ENCODE results near the gene ELK1. TPM values are rescaled to one million over a fixed set of nuclear protein-coding genes. Genes with fewer than 3 reads are reported as not detected.

Gene ELK1
- total and polyA plus RNA-seq, 12 donors, result 6.9 to 34.1 (median 24.8) TPM

DNA sequence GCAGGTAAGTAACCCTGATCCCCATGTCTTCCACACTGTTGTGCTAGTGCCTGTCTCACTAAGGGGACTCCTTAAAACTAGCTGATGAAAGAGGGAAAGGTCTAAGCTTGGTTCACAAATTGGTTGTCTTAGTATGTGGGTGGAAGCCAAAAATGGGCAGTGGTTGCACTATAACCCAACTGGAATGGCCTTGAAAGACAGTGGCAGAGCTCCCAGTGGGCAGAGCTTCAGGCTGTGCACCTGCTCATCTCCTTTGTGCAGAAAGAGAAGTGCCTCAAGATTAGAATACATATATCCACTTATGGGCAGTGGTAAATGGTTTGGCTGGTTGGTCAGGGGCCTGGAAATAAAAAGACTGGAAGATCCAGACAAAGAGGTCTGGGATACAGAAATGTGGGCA lies 37.9 kb downstream of the ELK1 start:
- no peak for ATAC-seq
- intact Hi-C loops (cut with DNase I), result no loop called here

DNA sequence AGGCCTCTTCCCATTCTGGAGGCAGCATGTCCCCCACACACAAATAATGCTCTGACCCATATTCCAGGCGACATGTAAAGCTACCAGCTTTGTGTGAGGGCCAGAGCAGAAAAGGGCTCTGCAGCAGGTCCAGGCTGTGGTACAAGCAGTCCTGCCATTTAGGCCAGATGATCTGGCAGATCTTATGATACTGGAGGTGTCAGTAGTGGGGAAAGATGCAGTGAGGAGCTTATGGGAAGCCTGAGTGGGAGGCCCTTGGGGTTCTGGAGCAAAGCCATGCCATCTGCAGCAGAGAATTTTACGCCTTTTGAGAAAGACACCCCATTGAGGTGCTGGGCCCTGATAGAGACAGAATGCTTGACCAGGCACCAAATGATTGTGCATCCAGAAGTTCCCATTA lies 38.4 kb downstream of the ELK1 start:
- intact Hi-C loops (cut with DNase I), result no loop called here
- no peaks in the 10 kb centered on the region for H3K9me3 ChIP-seq
- ATAC-seq, result no peak
- no peak overlapping the region for H3K27ac ChIP-seq
- 89 to 96% methylated on average over 2 of the region's 2 CpGs for WGBS, 2 donors
- TF ChIP-seq, protein P1, sequence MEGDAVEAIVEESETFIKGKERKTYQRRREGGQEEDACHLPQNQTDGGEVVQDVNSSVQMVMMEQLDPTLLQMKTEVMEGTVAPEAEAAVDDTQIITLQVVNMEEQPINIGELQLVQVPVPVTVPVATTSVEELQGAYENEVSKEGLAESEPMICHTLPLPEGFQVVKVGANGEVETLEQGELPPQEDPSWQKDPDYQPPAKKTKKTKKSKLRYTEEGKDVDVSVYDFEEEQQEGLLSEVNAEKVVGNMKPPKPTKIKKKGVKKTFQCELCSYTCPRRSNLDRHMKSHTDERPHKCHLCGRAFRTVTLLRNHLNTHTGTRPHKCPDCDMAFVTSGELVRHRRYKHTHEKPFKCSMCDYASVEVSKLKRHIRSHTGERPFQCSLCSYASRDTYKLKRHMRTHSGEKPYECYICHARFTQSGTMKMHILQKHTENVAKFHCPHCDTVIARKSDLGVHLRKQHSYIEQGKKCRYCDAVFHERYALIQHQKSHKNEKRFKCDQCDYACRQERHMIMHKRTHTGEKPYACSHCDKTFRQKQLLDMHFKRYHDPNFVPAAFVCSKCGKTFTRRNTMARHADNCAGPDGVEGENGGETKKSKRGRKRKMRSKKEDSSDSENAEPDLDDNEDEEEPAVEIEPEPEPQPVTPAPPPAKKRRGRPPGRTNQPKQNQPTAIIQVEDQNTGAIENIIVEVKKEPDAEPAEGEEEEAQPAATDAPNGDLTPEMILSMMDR (IDR thresholded peaks at IDR 0.05), result no peak
- no peaks in the 10 kb centered on the region for H3K36me3 ChIP-seq
- no peak overlapping the region for H3K4me3 ChIP-seq
- no peak for DNase-seq
- H3K4me1 ChIP-seq, result no peaks in the 10 kb centered on the region
- H3K27me3 ChIP-seq, result peaks cover 0 to 26% (median 0%) of the 10 kb centered on the region in 7 donors

More for the DNA sequence above, 37.9 kb downstream of the ELK1 start:
- no peaks in the 10 kb centered on the region for H3K4me1 ChIP-seq
- no peaks in the 10 kb centered on the region for H3K9me3 ChIP-seq
- TF ChIP-seq, protein P1 (IDR thresholded peaks at IDR 0.05), result no peak
- DNase-seq, result no peak
- no peaks in the 10 kb centered on the region for H3K36me3 ChIP-seq
- H3K27ac ChIP-seq, result no peak overlapping the region
- H3K27me3 ChIP-seq, result peaks cover 0 to 28% (median 0%) of the 10 kb centered on the region in 7 donors
- H3K4me3 ChIP-seq, result no peak overlapping the region

DNA sequence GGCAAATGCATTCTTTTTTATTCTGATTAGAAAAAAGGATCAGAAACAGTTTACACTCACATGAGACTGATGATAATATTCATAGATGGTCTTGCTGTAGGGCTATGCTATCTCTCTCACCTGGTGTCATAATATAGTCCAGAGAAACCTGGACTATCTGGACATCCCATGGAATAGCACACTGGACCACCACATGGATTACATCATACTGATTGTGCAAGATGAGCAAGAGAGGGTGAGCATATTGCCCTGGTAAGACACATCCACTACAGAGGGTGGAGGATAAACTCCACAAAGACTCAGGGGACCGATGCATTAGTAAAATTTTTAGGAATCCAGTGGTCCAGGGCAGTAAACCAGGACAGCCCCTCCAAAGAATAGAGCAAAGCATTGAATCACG lies 38.9 kb downstream of the ELK1 start:
- no peaks in the 10 kb centered on the region for H3K4me1 ChIP-seq
- H3K27ac ChIP-seq, result no peak overlapping the region
- no peak for ATAC-seq
- H3K9me3 ChIP-seq, result no peaks in the 10 kb centered on the region
- TF ChIP-seq, protein P1 (IDR thresholded peaks at IDR 0.05), result no peak
- intact Hi-C loops (cut with DNase I), result no loop called here
- no peak for DNase-seq
- H3K4me3 ChIP-seq, result no peak overlapping the region
- H3K27me3 ChIP-seq, result peaks cover 0 to 22% (median 0%) of the 10 kb centered on the region in 7 donors
- H3K36me3 ChIP-seq, result no peaks in the 10 kb centered on the region
- 87 to 91% methylated on average over 2 of the region's 2 CpGs for WGBS, 2 donors

DNA sequence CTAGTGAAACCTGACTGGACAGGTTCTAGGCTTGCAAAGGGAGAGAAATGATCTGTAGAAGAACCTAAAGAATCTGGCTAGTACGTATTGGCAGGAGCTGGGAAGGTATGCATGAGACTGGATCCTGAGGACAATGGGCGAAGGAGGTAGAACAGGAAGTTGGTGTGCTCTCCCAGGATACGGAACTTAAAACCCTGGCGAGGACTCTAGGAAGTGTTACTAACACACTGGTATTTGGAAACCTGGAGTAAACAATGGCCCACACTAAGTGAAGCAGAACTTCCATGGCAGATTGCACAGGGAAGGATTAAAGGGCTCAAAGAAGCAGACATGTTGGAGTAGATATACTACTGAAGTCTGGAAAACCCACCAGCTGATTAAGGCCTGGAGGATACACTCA lies 39.9 kb downstream of the ELK1 start:
- DNase-seq (no peak), ATAC-seq (no peak)
- Histone ChIP-seq H3K4me3 (no peak overlapping the region), H3K9me3 (no peaks in the 10 kb centered on the region), H3K4me1 (no peaks in the 10 kb centered on the region), H3K27ac (no peak overlapping the region), H3K27me3 (peaks cover 0 to 12% (median 0%) of the 10 kb centered on the region in 7 donors), H3K36me3 (no peaks in the 10 kb centered on the region)
- 63 to 70% methylated on average over 4 of the region's 4 CpGs for WGBS, 2 donors
- intact Hi-C loops (cut with DNase I), result no loop called here
- TF ChIP-seq, protein P1 (IDR thresholded peaks at IDR 0.05), result no peak

All from heart right ventricle (tissue), 16 donors.